HCT116 (cell line): ENCODE measurements around the gene AGAP5.

Experiments used
- CEBPB ChIP-seq: IDR thresholded peaks from 2 replicates; pipeline ENCODE4 v1.6.1; 2012; ENCODE audit warnings: low read depth
- CTCF ChIP-seq, 3 experiments: fragments of 200-600 bp in 1 of 3; sonication (generic) in 1 of 3; IDR thresholded peaks in 2 of 3; conservative IDR thresholded peaks in 1 of 3; 2 replicates each; pipeline ENCODE4 v1.5.1; 2012 to 2017; ENCODE audit warnings: low read depth in 2 of 3, low read length in 2 of 3, antibody characterized with exemption in 1 of 3, borderline replicate concordance in 1 of 3, control low read depth in 1 of 3, mild to moderate bottlenecking in 1 of 3, mixed read lengths in 1 of 3, mixed run types in 1 of 3, moderate library complexity in 1 of 3; ENCODE audit not compliant: insufficient read depth in 1 of 3
- EZH2 ChIP-seq: fragments of 200-600 bp; sonication (generic); IDR thresholded peaks from 2 replicates; pipeline ENCODE4 v1.6.1; 2017; ENCODE audit warnings: antibody characterized with exemption, mixed run types
- FOSL1 ChIP-seq: IDR thresholded peaks from 2 replicates; pipeline ENCODE4 v1.6.1; 2012; ENCODE audit warnings: low read depth
- JUND ChIP-seq: IDR thresholded peaks from 2 replicates; pipeline ENCODE4 v1.6.1; 2012
- POLR2A ChIP-seq: IDR thresholded peaks from 2 replicates; pipeline ENCODE4 v1.7.0; 2011; ENCODE audit warnings: borderline replicate concordance; ENCODE audit not compliant: insufficient read depth, insufficient read length; ENCODE audit errors: extremely low read depth
- RAD21 ChIP-seq: IDR thresholded peaks from 2 replicates; pipeline ENCODE4 v1.6.1; 2012; ENCODE audit warnings: low read depth, mild to moderate bottlenecking
- SP1 ChIP-seq: IDR thresholded peaks from 2 replicates; pipeline ENCODE4 v1.6.1; 2012; ENCODE audit warnings: low read depth
- SRF ChIP-seq: IDR thresholded peaks from 2 replicates; pipeline ENCODE4 v1.6.1; 2012; ENCODE audit warnings: low read depth
- TCF7L2 ChIP-seq: IDR thresholded peaks from 2 replicates; pipeline ENCODE4 v1.7.0; 2011; ENCODE audit warnings: borderline replicate concordance, inconsistent platforms; ENCODE audit not compliant: insufficient read depth, insufficient read length; ENCODE audit errors: extremely low read depth
- ZFX ChIP-seq: fragments of 450-650 bp; IDR thresholded peaks from 2 replicates; pipeline ENCODE4 v1.6.1; 2017
- TF ChIP-seq, protein P1 (sequence below): IDR thresholded peaks from 2 replicates; pipeline ENCODE4 v1.6.1; 2012

GRCh38 chr10:73643362-73643761 is 54.5 kb downstream of the AGAP5 start:
- no peak for TF ChIP-seq EZH2
- TF ChIP-seq CTCF (IDR thresholded peaks at IDR 0.05 in 2 of 3, conservative IDR thresholded peaks at IDR 0.05 in 1 of 3; ENCODE audit: borderline replicate concordance in 1 of 3, insufficient read depth in 1 of 3, low read depth in 2 of 3, low read length in 2 of 3), result no peak
- no peak for TF ChIP-seq TCF7L2
- no peak for TF ChIP-seq POLR2A
- no peak for TF ChIP-seq JUND
- no peak for TF ChIP-seq CEBPB
- TF ChIP-seq, protein P1, sequence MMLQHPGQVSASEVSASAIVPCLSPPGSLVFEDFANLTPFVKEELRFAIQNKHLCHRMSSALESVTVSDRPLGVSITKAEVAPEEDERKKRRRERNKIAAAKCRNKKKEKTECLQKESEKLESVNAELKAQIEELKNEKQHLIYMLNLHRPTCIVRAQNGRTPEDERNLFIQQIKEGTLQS, result no peak
- no peak for TF ChIP-seq SRF
- TF ChIP-seq ZFX, result no peak
- no peak for TF ChIP-seq SP1
- no peak for TF ChIP-seq FOSL1
- no peak for TF ChIP-seq RAD21
